ENCODE results near the gene CACNA1I.

The CACNA1I gene

DNA sequence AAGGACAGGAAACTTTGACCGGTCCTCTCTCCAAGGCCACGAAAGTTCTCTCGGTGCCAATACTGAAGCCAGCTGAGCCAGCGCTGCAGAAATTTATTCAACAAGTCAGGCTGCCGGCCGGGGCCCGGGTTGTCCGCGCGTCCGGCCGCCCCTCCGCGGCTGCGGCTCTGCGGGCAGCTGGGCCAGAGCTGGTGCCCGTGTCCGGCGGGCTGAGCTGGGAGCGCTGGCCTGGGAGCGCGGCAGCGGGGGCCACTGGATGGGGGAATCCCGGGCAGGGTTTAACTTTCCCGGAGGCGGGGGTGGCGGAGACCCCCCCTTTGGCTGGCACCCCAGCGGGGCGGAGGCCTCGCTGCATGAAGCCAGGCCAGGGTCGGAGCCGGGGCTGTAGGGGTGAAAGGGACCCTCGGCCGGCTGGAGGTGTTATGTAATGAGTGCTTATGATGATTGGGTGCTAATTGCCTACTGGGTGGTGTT lies 12.3 kb upstream of the CACNA1I start:
- no peak for TF ChIP-seq EGR1 (IDR thresholded peaks at IDR 0.05)
- no peak for TF ChIP-seq EP300 (IDR thresholded peaks at IDR 0.05; ENCODE audit: borderline replicate concordance)
- TF ChIP-seq ZBTB7A (IDR thresholded peaks at IDR 0.05; ENCODE audit: low read depth) = no peak
- TF ChIP-seq, protein P1, sequence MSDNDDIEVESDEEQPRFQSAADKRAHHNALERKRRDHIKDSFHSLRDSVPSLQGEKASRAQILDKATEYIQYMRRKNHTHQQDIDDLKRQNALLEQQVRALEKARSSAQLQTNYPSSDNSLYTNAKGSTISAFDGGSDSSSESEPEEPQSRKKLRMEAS (IDR thresholded peaks at IDR 0.05) = no peak
- no peak for TF ChIP-seq FOXM1 (IDR thresholded peaks at IDR 0.05; ENCODE audit: borderline replicate concordance, low read depth)
- TF ChIP-seq CREB1 (IDR thresholded peaks at IDR 0.05; ENCODE audit: low read depth) = no peak
- no peak for TF ChIP-seq YY1 (IDR thresholded peaks at IDR 0.05; ENCODE audit: low read depth)
- TF ChIP-seq TEAD4 (IDR thresholded peaks at IDR 0.05) = no peak
- TF ChIP-seq NFIC (IDR thresholded peaks at IDR 0.05) = no peak
- no peak for TF ChIP-seq RAD21 (IDR thresholded peaks at IDR 0.05; ENCODE audit: low read depth)
- TF ChIP-seq, protein P2, sequence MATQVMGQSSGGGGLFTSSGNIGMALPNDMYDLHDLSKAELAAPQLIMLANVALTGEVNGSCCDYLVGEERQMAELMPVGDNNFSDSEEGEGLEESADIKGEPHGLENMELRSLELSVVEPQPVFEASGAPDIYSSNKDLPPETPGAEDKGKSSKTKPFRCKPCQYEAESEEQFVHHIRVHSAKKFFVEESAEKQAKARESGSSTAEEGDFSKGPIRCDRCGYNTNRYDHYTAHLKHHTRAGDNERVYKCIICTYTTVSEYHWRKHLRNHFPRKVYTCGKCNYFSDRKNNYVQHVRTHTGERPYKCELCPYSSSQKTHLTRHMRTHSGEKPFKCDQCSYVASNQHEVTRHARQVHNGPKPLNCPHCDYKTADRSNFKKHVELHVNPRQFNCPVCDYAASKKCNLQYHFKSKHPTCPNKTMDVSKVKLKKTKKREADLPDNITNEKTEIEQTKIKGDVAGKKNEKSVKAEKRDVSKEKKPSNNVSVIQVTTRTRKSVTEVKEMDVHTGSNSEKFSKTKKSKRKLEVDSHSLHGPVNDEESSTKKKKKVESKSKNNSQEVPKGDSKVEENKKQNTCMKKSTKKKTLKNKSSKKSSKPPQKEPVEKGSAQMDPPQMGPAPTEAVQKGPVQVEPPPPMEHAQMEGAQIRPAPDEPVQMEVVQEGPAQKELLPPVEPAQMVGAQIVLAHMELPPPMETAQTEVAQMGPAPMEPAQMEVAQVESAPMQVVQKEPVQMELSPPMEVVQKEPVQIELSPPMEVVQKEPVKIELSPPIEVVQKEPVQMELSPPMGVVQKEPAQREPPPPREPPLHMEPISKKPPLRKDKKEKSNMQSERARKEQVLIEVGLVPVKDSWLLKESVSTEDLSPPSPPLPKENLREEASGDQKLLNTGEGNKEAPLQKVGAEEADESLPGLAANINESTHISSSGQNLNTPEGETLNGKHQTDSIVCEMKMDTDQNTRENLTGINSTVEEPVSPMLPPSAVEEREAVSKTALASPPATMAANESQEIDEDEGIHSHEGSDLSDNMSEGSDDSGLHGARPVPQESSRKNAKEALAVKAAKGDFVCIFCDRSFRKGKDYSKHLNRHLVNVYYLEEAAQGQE (IDR thresholded peaks at IDR 0.05; ENCODE audit: low read depth) = no peak

- TF ChIP-seq CREB1 (IDR thresholded peaks at IDR 0.05; ENCODE audit: low read depth) = no peak
- TF ChIP-seq EP300 (IDR thresholded peaks at IDR 0.05; ENCODE audit: borderline replicate concordance) = no peak
These were observed 11.6 kb upstream of the CACNA1I start for GRCh38 chr22:39558950-39559349.

DNA sequence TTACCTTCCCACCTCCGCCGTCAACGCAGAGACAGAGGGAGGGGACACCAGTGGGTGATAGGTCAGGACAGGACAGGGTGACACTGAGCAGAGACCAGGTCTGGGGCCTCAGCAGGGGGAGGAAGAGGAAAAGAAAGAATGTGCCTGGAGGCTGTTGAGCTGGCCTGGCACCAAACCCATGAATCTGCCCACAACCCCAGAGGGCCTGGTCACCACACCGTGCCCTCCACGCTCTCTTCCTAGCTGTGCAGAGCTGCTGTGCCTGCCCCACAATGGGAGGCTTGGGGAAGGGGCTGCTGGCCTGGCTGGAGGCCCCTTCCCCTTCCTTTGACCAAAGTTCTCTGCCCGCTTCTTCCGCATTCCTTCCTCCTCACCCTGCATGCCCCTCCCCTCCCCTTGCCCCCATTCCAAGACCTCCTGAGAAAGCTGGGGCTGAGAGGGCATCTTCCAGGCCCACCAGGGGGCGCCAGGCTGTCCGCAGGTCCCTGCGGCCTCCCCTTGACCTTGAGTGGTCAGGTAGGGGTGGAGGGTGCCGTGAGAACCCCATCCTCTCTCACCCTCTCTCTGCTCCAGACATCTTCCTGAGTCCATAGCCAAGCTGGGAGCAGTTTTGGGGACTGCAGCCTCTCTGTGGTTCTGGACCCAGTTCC lies 11.0 kb upstream of the CACNA1I start:
- 0 out of 2 replicates have a peak, but pooled peaks have one; percentile 57 for TF ChIP-seq ZBTB7A (IDR thresholded peaks at IDR 0.05; ENCODE audit: low read depth)
- no peak for TF ChIP-seq TAF1 (IDR thresholded peaks at IDR 0.05; ENCODE audit: low read depth)
- TF ChIP-seq, protein P1 (IDR thresholded peaks at IDR 0.05) = no peak
- no peak for TF ChIP-seq FOXM1 (IDR thresholded peaks at IDR 0.05; ENCODE audit: borderline replicate concordance, low read depth)
- TF ChIP-seq RAD21 (IDR thresholded peaks at IDR 0.05; ENCODE audit: low read depth) = peak; percentile 60
- TF ChIP-seq USF1 (IDR thresholded peaks at IDR 0.05) = no peak
- TF ChIP-seq YY1 (IDR thresholded peaks at IDR 0.05; ENCODE audit: low read depth) = no peak
- TF ChIP-seq, protein P2 (IDR thresholded peaks at IDR 0.05; ENCODE audit: low read depth) = no peak
- TF ChIP-seq TCF12 (IDR thresholded peaks at IDR 0.05; ENCODE audit: low read depth) = no peak
- no peak for TF ChIP-seq TEAD4 (IDR thresholded peaks at IDR 0.05)
- TF ChIP-seq CREB1 (IDR thresholded peaks at IDR 0.05; ENCODE audit: low read depth) = no peak
- no peak for TF ChIP-seq EGR1 (IDR thresholded peaks at IDR 0.05)
- TF ChIP-seq CEBPB (IDR thresholded peaks at IDR 0.05) = no peak
- no peak for TF ChIP-seq EP300 (IDR thresholded peaks at IDR 0.05; ENCODE audit: borderline replicate concordance)
- TF ChIP-seq NFIC (IDR thresholded peaks at IDR 0.05) = no peak

DNA sequence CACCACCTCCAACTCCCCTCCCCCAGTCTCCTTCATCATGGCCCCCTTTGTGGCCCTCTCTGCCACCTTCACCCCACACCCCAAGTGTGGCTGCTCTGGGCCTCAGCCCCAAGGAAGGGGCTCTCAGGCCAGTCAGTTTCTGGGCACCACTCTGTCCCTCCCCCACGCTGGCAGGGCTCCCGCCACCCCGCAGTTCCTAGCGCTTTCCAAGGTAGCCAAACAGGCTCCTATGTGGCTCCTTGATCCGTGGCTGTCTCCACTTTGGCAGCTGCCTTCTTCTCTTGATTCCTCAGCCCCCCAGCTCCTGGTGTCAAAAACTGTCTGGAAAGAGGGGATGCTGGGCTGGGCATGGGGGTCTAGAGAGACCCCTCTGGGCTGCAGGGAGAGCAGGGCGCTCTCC lies 10.4 kb upstream of the CACNA1I start:
- TF ChIP-seq CREB1 (IDR thresholded peaks at IDR 0.05; ENCODE audit: low read depth) (no peak), NFIC (IDR thresholded peaks at IDR 0.05) (peak; percentile 84), TEAD4 (IDR thresholded peaks at IDR 0.05) (no peak), TCF12 (IDR thresholded peaks at IDR 0.05; ENCODE audit: low read depth) (no peak), RAD21 (IDR thresholded peaks at IDR 0.05; ENCODE audit: low read depth) (no peak), ZBTB7A (IDR thresholded peaks at IDR 0.05; ENCODE audit: low read depth) (no peak; the same call in 1 of the 2 replicates)
- TF ChIP-seq, protein P1 (IDR thresholded peaks at IDR 0.05) = no peak
- TF ChIP-seq, protein P2 (IDR thresholded peaks at IDR 0.05; ENCODE audit: low read depth) = peak; percentile 77

Measured in Ishikawa (cell line).